CD4-positive, alpha-beta T cell (primary cell): ENCODE measurements around the gene THPO. TPM values are rescaled to one million over a fixed set of nuclear protein-coding genes. Genes with fewer than 3 reads are reported as not detected.

Experiments
- ATAC-seq: fragments of 200-7000 bp; cut with Tn5 transposase; one replicate; pipeline ENCODE4 v1.10.0; 2022; ENCODE audit warnings: mild to moderate bottlenecking; ENCODE audit not compliant: poor library complexity
- CTCF ChIA-PET: fragments of 350-600 bp; sonication (Branson Sonifier 250); formaldehyde crosslinking; loops from one replicate; lab custom pipeline; 2021; ENCODE audit warnings: antibody characterized with exemption, inconsistent platforms; lab: Charles Lee
- POLR2A ChIA-PET: fragments of 350-600 bp; sonication (Branson Sonifier 250); formaldehyde crosslinking; loops from one replicate; lab custom pipeline; 2021; ENCODE audit warnings: antibody characterized with exemption, inconsistent platforms; lab: Charles Lee
- DNase-seq, 14 experiments: peaks; one replicate each; pipeline ENCODE4 v3.0.0-alpha.2; 2013 to 2020; ENCODE audit warnings: mixed read lengths in 2 of 14
- H3K27ac ChIP-seq, 2 donors: one replicate each; pipeline versions ENCODE4 v1.5.1 to v1.7.0; 2013; ENCODE audit warnings: low read length in 2 of 2, low read depth in 1 of 2, mild to moderate bottlenecking in 1 of 2
- H3K27me3 ChIP-seq, 2 experiments: 1 replicate in 1 of 2; 2 replicates in 1 of 2; pipeline versions ENCODE4 v1.6.1 to v1.7.0; 2013; ENCODE audit warnings: low read length in 2 of 2, control low read depth in 1 of 2, mild to moderate bottlenecking in 1 of 2, moderate library complexity in 1 of 2; ENCODE audit not compliant: insufficient read depth in 2 of 2, control insufficient read depth in 1 of 2
- H3K36me3 ChIP-seq: one replicate; pipeline ENCODE4 v1.6.1; 2013; ENCODE audit warnings: low read length, control low read depth; ENCODE audit not compliant: insufficient read depth
- H3K4me1 ChIP-seq: one replicate; pipeline ENCODE4 v1.6.1; 2013; ENCODE audit warnings: low read length, control low read depth; ENCODE audit not compliant: insufficient read depth
- H3K4me3 ChIP-seq: one replicate; pipeline ENCODE4 v1.5.1; 2013; ENCODE audit warnings: mild to moderate bottlenecking, low read length, moderate library complexity
- H3K9me3 ChIP-seq, 2 experiments: 1 replicate in 1 of 2; 2 replicates in 1 of 2; pipeline versions ENCODE4 v1.6.1 to v1.7.0; 2013; ENCODE audit warnings: low read length in 2 of 2, mild to moderate bottlenecking in 2 of 2, control low read depth in 1 of 2, moderate library complexity in 1 of 2; ENCODE audit not compliant: control insufficient read depth in 1 of 2, insufficient read depth in 1 of 2
- H3K27ac Mint-ChIP-seq: one replicate; pipeline ENCODE4 v1.8.0; 2020; ENCODE audit warnings: mixed read lengths
- H3K27me3 Mint-ChIP-seq: one replicate; pipeline ENCODE4 v1.8.0; 2021; ENCODE audit warnings: mixed read lengths
- H3K36me3 Mint-ChIP-seq: one replicate; pipeline ENCODE4 v1.8.0; 2021; ENCODE audit warnings: low read depth, mixed read lengths
- H3K4me1 Mint-ChIP-seq: one replicate; pipeline ENCODE4 v1.8.0; 2021; ENCODE audit warnings: low read depth, mixed read lengths
- H3K4me3 Mint-ChIP-seq: one replicate; pipeline ENCODE4 v1.8.0; 2020; ENCODE audit warnings: mild to moderate bottlenecking, mixed read lengths
- H3K9me3 Mint-ChIP-seq: one replicate; pipeline ENCODE4 v1.8.0; 2020; ENCODE audit warnings: mixed read lengths
- CTCF ChIP-seq: fragments of 200-600 bp; IDR thresholded peaks from one replicate; pipeline ENCODE4 v1.8.0; 2022; ENCODE audit warnings: antibody characterized with exemption, mild to moderate bottlenecking
- intact Hi-C, 2 experiments: fragments of 100-400 bp; cut with DNase I in 1 of 2; cut with micrococcal nuclease in 1 of 2; formaldehyde crosslinking; loops; one replicate each; pipeline versions ENCODE4 v1.15.1 to v1.9.0; 2023 to 2025; cut with DNase I, micrococcal nuclease
- total RNA-seq, 174 experiments: library from RNA in 2 of 174; stranded (reverse) in 2 of 174; gene quantifications; one replicate each; pipeline ENCODE4 v1.2.3 and lab custom pipeline; 2021 to 2026

Gene THPO
- total RNA-seq, 2 experiments from 2014 or later: not detected

- ATAC-seq: no peak
These were observed 19.8 kb downstream of the THPO start for GRCh38 chr3:184358124-184358767.

GRCh38 chr3:184357248-184358123 is 20.5 kb downstream of the THPO start:
- Mint-ChIP-seq H3K4me3 (no peak overlapping the region), H3K27ac (no peak overlapping the region), H3K4me1 (peaks cover 5% of the 10 kb centered on the region), H3K36me3 (peaks cover 5% of the 10 kb centered on the region), H3K9me3 (no peaks in the 10 kb centered on the region), H3K27me3 (no peaks in the 10 kb centered on the region)
- Histone ChIP-seq H3K27me3 (no peaks in the 10 kb centered on the region), H3K4me1 (peaks cover 25% of the 10 kb centered on the region), H3K36me3 (no peaks in the 10 kb centered on the region), H3K9me3 (no peaks in the 10 kb centered on the region), H3K27ac (no peak overlapping the region), H3K4me3 (no peak overlapping the region)
- no peak for TF ChIP-seq CTCF
- DNase-seq (peak in 1 of 14 experiments; percentile 20), ATAC-seq (no peak)
- ChIA-PET CTCF (no interaction called here), POLR2A (no interaction called here)
- intact Hi-C loops: loop anchor here in 1 of 2 experiments (5.0 kb wide), 1 partner anchor 170 kb away; no protein-coding TSS in a partner anchor

More at GRCh38 chr3:184358124-184358767, 19.8 kb downstream of the THPO start:
- H3K36me3 Mint-ChIP-seq: peaks cover 9% of the 10 kb centered on the region
- intact Hi-C loops: loop anchor here in 1 of 2 experiments (5.0 kb wide), 1 partner anchor 169 kb away; no protein-coding TSS in a partner anchor
- ChIA-PET CTCF (no interaction called here), POLR2A (no interaction called here)
- no peak for DNase-seq
- Histone ChIP-seq H3K4me3 (no peak overlapping the region), H3K4me1 (peaks cover 32% of the 10 kb centered on the region), H3K27ac (no peak overlapping the region), H3K27me3 (no peaks in the 10 kb centered on the region), H3K9me3 (no peaks in the 10 kb centered on the region), H3K36me3 (no peaks in the 10 kb centered on the region)
- H3K9me3 Mint-ChIP-seq: no peaks in the 10 kb centered on the region
- no peak for TF ChIP-seq CTCF
- H3K4me3 Mint-ChIP-seq: peak overlapping the region; percentile 45
- no peaks in the 10 kb centered on the region for H3K27me3 Mint-ChIP-seq
- no peak overlapping the region for H3K27ac Mint-ChIP-seq
- peaks cover 8% of the 10 kb centered on the region for H3K4me1 Mint-ChIP-seq

GRCh38 chr3:184355261-184356040 is 22.6 kb downstream of the THPO start:
- H3K27me3 ChIP-seq: no peaks in the 10 kb centered on the region
- ATAC-seq (no peak), DNase-seq (peak in 1 of 14 experiments; percentile 14)
- H3K4me3 ChIP-seq: no peak overlapping the region
- ChIA-PET POLR2A (no interaction called here), CTCF (interaction anchor here (2.8 kb wide), 1 partner anchor 158 kb away, joined by 8 read pairs; no protein-coding TSS in a partner anchor)
- H3K27me3 Mint-ChIP-seq: no peaks in the 10 kb centered on the region
- H3K9me3 ChIP-seq: no peaks in the 10 kb centered on the region
- no peak for TF ChIP-seq CTCF
- no peak overlapping the region for H3K27ac Mint-ChIP-seq
- no peaks in the 10 kb centered on the region for H3K4me1 Mint-ChIP-seq
- H3K9me3 Mint-ChIP-seq: no peaks in the 10 kb centered on the region
- peaks cover 9% of the 10 kb centered on the region for H3K4me1 ChIP-seq
- H3K36me3 Mint-ChIP-seq: no peaks in the 10 kb centered on the region
- no peaks in the 10 kb centered on the region for H3K36me3 ChIP-seq
- no peak overlapping the region for H3K4me3 Mint-ChIP-seq
- intact Hi-C loops: loop anchor here in 1 of 2 experiments (5.0 kb wide), 1 partner anchor 172 kb away; no protein-coding TSS in a partner anchor
- H3K27ac ChIP-seq: no peak overlapping the region
